ENCODE results near the gene ITPRID1.

Gene ITPRID1

GRCh38 chr7:31707089-31707488, 193.2 kb downstream of the ITPRID1 start:
- no peak for TF ChIP-seq CTCF (IDR thresholded peaks at IDR 0.05; ENCODE audit: extremely low read depth, missing control alignments)
- no peak for DNase-seq (ENCODE audit: low spot score)
